K562 (cell line): ENCODE measurements around the gene BLTP3A. TPM values are rescaled to one million over a fixed set of nuclear protein-coding genes. Genes with fewer than 3 reads are reported as not detected.

Experiments
- ATAC-seq: fragments of 200-7000 bp; cut with Tn5 transposase; 3 replicates; pipeline ENCODE4 v1.9.1; 2020; ENCODE audit warnings: moderate library complexity
- BruUV-seq: library from RNA; stranded (reverse); fragments of 400-500 nt; replicated peaks from 2 replicates; lab custom pipeline; 2021; lab: Mats Ljungman, UMichigan
- CTCF ChIA-PET: fragments of 300-600 bp; formaldehyde crosslinking; extraction: SDS; loops from one replicate; lab custom pipeline; 2021; ENCODE audit warnings: low intra/inter-chr PET ratio; lab: Yijun Ruan, JAX
- POLR2A ChIA-PET: fragments of 300-600, 350-650 bp; sonication (Branson Sonifier 250); formaldehyde crosslinking; extraction: SDS; loops from one replicate; lab custom pipeline; 2021; ENCODE audit warnings: antibody characterized with exemption, inconsistent platforms; lab: Yijun Ruan, JAX
- DNase-seq, 4 experiments: peaks; one replicate each; pipeline versions ENCODE4 v3.0.0 to v3.0.0-alpha.2; 2011 to 2018; ENCODE audit warnings: low spot score in 3 of 4, mixed read lengths in 3 of 4; ENCODE audit errors: extremely low read depth in 1 of 4
- FAIRE-seq: peaks from 2 replicates; lab custom pipeline; 2011; peaks lifted over from hg19 to GRCh38; lab: Jason Lieb, UNC
- H2AFZ ChIP-seq: 2 replicates; pipeline ENCODE4 v1.6.0; 2011; ENCODE audit warnings: low read depth, low read length, control low read depth, inconsistent platforms
- H3K27ac ChIP-seq: fragments of 200-600 bp; 3 replicates; pipeline ENCODE4 v1.8.0; 2011; ENCODE audit warnings: low read depth, mild to moderate bottlenecking, control low read depth, inconsistent platforms, low read length, moderate library complexity, mixed read lengths; ENCODE audit errors: extremely low read depth
- H3K27me3 ChIP-seq, 2 experiments: fragments of 300-600 bp in 1 of 2; 2 replicates in 1 of 2; 3 replicates in 1 of 2; pipeline versions ENCODE4 v1.6.0 to v1.8.0; 2011; ENCODE audit warnings: inconsistent platforms in 2 of 2, low read length in 2 of 2, mild to moderate bottlenecking in 1 of 2, mixed read lengths in 1 of 2, moderate library complexity in 1 of 2; ENCODE audit not compliant: control insufficient read depth in 2 of 2, insufficient read depth in 2 of 2
- H3K36me3 ChIP-seq: fragments of 300-600 bp; 3 replicates; pipeline ENCODE4 v1.8.0; 2011; ENCODE audit warnings: mild to moderate bottlenecking, low read length, inconsistent platforms; ENCODE audit not compliant: control insufficient read depth, insufficient read depth
- H3K4me1 ChIP-seq, 2 experiments: fragments of 200-600 bp in 1 of 2; replicated peaks in 1 of 2; 2 replicates in 1 of 2; 3 replicates in 1 of 2; pipeline versions ENCODE4 v1.5.1 to v1.8.0; 2011; ENCODE audit warnings: inconsistent platforms in 2 of 2, low read length in 2 of 2, mild to moderate bottlenecking in 1 of 2, mixed read lengths in 1 of 2, moderate library complexity in 1 of 2; ENCODE audit not compliant: control insufficient read depth in 2 of 2, insufficient read depth in 2 of 2
- H3K4me2 ChIP-seq: 2 replicates; pipeline ENCODE4 v1.6.1; 2011; ENCODE audit warnings: low read length, control low read depth, inconsistent platforms, mixed read lengths; ENCODE audit not compliant: insufficient read depth
- H3K4me3 ChIP-seq: fragments of 200-600 bp; sonication (generic), shearing (Covaris generic); 2 replicates; pipeline ENCODE4 v1.5.1; 2016; ENCODE audit warnings: control low read depth, inconsistent platforms
- H3K79me2 ChIP-seq: fragments of 200-600 bp; 3 replicates; pipeline ENCODE4 v1.8.0; 2011; ENCODE audit warnings: low read length, inconsistent platforms; ENCODE audit not compliant: control insufficient read depth, insufficient read depth
- H3K9ac ChIP-seq, 2 experiments: 2 replicates each; pipeline versions ENCODE4 v1.6.0 to v1.6.1; 2011; ENCODE audit warnings: low read depth in 2 of 2, low read length in 2 of 2, control low read depth in 1 of 2, inconsistent platforms in 1 of 2, mild to moderate bottlenecking in 1 of 2, mixed read lengths in 1 of 2; ENCODE audit not compliant: insufficient read depth in 1 of 2
- H3K9me1 ChIP-seq: one replicate; pipeline ENCODE4 v1.6.0; 2011; ENCODE audit warnings: inconsistent platforms, mild to moderate bottlenecking, low read length, moderate library complexity; ENCODE audit not compliant: control insufficient read depth, insufficient read depth
- H3K9me3 ChIP-seq: replicated peaks from 2 replicates; pipeline ENCODE4 v1.5.1; 2011; ENCODE audit warnings: low read depth, low read length, inconsistent platforms; ENCODE audit not compliant: control insufficient read depth, insufficient read depth
- H4K20me1 ChIP-seq: replicated peaks from 2 replicates; pipeline ENCODE4 v1.6.1; 2011; ENCODE audit warnings: low read length, inconsistent platforms, mixed read lengths; ENCODE audit not compliant: control insufficient read depth, insufficient read depth
- CBX2 ChIP-seq: fragments of 200-600 bp; sonication (generic); IDR thresholded peaks from one replicate; pipeline ENCODE4 v1.6.1; 2012; ENCODE audit warnings: mild to moderate bottlenecking, low read length, inconsistent platforms; ENCODE audit not compliant: insufficient read depth, poor library complexity, severe bottlenecking
- EHMT2 ChIP-seq: fragments of 450-650 bp; IDR thresholded peaks from 2 replicates; pipeline ENCODE4 v1.6.1; 2018; ENCODE audit warnings: antibody characterized with exemption
- FOXA3 ChIP-seq, 2 experiments: fragments of 450-650 bp in 1 of 2; sonication (generic) in 1 of 2; formaldehyde crosslinking; IDR thresholded peaks in 1 of 2; conservative IDR thresholded peaks in 1 of 2; 2 replicates each; pipeline versions ENCODE4 v1.4.0 to v1.8.0; 2020 to 2022; ENCODE audit warnings: mild to moderate bottlenecking in 2 of 2, missing genetic modification reagents in 1 of 2
- HNRNPLL ChIP-seq: fragments of 200-400 bp; formaldehyde crosslinking; IDR thresholded peaks from 2 replicates; pipeline ENCODE4 v1.6.1; 2017; ENCODE audit warnings: low read length, low read depth, mild to moderate bottlenecking; ENCODE audit not compliant: poor library complexity, severe bottlenecking
- KAT8 ChIP-seq: fragments of 450-650 bp; IDR thresholded peaks from 2 replicates; pipeline ENCODE4 v1.6.1; 2016; ENCODE audit warnings: low read depth, mild to moderate bottlenecking
- LARP7 ChIP-seq: fragments of 450-650 bp; IDR thresholded peaks from 2 replicates; pipeline ENCODE4 v1.6.1; 2016
- MCM3 ChIP-seq: fragments of 450-650 bp; IDR thresholded peaks from 2 replicates; pipeline ENCODE4 v1.6.1; 2016
- POLR2AphosphoS2 ChIP-seq: IDR thresholded peaks from 2 replicates; pipeline ENCODE4 v1.6.1; 2012; ENCODE audit warnings: low read length, improper control_type of control experiment
- PURB ChIP-seq: sonication (generic); formaldehyde crosslinking; IDR thresholded peaks from 2 replicates; pipeline ENCODE4 v1.9.0; 2021; ENCODE audit warnings: low read depth, mild to moderate bottlenecking, missing genetic modification reagents
- RBBP5 ChIP-seq: fragments of 200-600 bp; sonication (generic); IDR thresholded peaks from 2 replicates; pipeline ENCODE4 v1.6.1; 2012; ENCODE audit warnings: borderline replicate concordance, mild to moderate bottlenecking, low read length, control low read depth, inconsistent platforms; ENCODE audit not compliant: insufficient read depth, poor library complexity, severe bottlenecking
- SETDB1 ChIP-seq: IDR thresholded peaks from one replicate; pipeline ENCODE4 v1.6.1; 2012; ENCODE audit warnings: low read length, control low read depth, inconsistent platforms
- SIRT6 ChIP-seq: IDR thresholded peaks from one replicate; pipeline ENCODE4 v1.6.1; 2012; ENCODE audit warnings: low read depth, mild to moderate bottlenecking, control low read depth, inconsistent platforms, low read length, moderate library complexity
- TCF3 ChIP-seq: sonication (generic); formaldehyde crosslinking; IDR thresholded peaks from 2 replicates; pipeline ENCODE4 v1.4.0; 2020; ENCODE audit warnings: mild to moderate bottlenecking, missing genetic modification reagents
- ZNF23 ChIP-seq: fragments of 250-450 bp; sonication (Bioruptor Pico); IDR thresholded peaks from 2 replicates; pipeline ENCODE4 v1.4.0; 2020; ENCODE audit warnings: mild to moderate bottlenecking
- ZNF263 ChIP-seq: sonication (generic); formaldehyde crosslinking; IDR thresholded peaks from 2 replicates; pipeline ENCODE4 v1.8.0; 2022; ENCODE audit warnings: mild to moderate bottlenecking, missing genetic modification reagents, borderline replicate concordance
- ZNF780A ChIP-seq: fragments of 250-450 bp; sonication (Bioruptor Pico); IDR thresholded peaks from 2 replicates; pipeline ENCODE4 v1.5.0; 2021; ENCODE audit warnings: mild to moderate bottlenecking
- WGBS: fragments of 100-300 bp; shearing (Covaris generic); methylation state at CpG from one replicate; pipeline ENCODE4 v1.1.6; 2016; ENCODE audit warnings: low coverage, mixed read lengths; ENCODE audit not compliant: insufficient coverage; ENCODE audit errors: missing lambda C conversion rate; 5-methylcytosine and 5-hydroxymethylcytosine counted together
- in situ Hi-C: fragments of 300-500 bp; cut with MboI; formaldehyde crosslinking; loops from 4 replicates; pipeline ENCODE4 v1.15.0; 2018; ENCODE audit warnings: inconsistent platforms, mixed read lengths
- intact Hi-C: fragments of 100-400 bp; cut with micrococcal nuclease; formaldehyde crosslinking; loops from 2 replicates; pipeline ENCODE4 v1.14.2; 2022
- polyA plus RNA-seq, 8 experiments: library from polyadenylated mRNA; depleted of rRNA in 4 of 8; stranded (reverse) in 5 of 8; unstranded in 3 of 8; fragments of >200 nt; fragmentation: Nextera tagmentation in 2 of 8; fragmentation: Illumina TruSeq in 1 of 8; extraction: Ambion mirVana in 2 of 8; extraction: Trizol in 1 of 8; gene quantifications; 2 replicates each; pipeline versions ENCODE4 v1.2.1 to v1.2.3, GENCODE V29; 2011 to 2014; ENCODE audit warnings: inconsistent platforms in 1 of 8, missing spikeins in 1 of 8
- total RNA-seq, 7 experiments: library from RNA; depleted of rRNA in 6 of 7; stranded (reverse); fragments of >200 nt in 6 of 7; fragmentation: Illumina TruSeq in 2 of 7; extraction: Trizol in 2 of 7; gene quantifications; 2 replicates each; pipeline versions ENCODE4 v1.2.1 to v1.2.3, GENCODE V29; 2011 to 2021; ENCODE audit warnings: low replicate concordance in 1 of 7
- TF ChIP-seq, protein P1 (sequence below): fragments of 450-650 bp; formaldehyde crosslinking; conservative IDR thresholded peaks from 2 replicates; pipeline ENCODE4 v1.4.0; 2022; ENCODE audit warnings: mild to moderate bottlenecking, missing genetic modification characterization
- TF ChIP-seq, protein P2 (sequence below): fragments of 250-450 bp; sonication (Bioruptor Pico); IDR thresholded peaks from 2 replicates; pipeline ENCODE4 v1.9.0; 2021; ENCODE audit warnings: mild to moderate bottlenecking

BLTP3A gene
- total and polyA plus RNA-seq, 9 of the 15 experiments (the other 6 are each of a cell fraction or from before 2014, with no cell fraction given), result 7.5 to 34.6 (median 15.5) TPM

DNA sequence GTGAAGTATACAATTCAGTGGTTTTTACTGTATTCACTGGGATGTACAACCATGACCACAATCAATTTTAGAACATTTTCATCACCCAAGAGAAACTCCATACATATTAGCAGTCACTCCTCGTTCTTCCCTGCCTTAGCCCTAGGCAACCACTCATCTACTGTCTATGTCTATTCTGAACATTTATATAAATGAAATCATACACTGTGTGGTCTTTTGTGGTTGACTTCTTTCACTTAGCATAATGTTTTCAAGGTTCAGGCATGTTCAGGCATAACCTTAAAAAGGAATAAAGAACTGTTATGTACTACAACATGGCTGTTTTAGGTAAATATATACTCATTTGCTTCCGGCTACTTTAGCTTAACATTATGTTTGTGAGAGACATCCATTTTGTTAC lies 37.3 kb downstream of the BLTP3A start:
- POLR2A ChIA-PET, result interaction anchor here (0.8 to 2.0 kb wide), 5 partner anchors 9 to 189 kb away, joined by 3 to 8 read pairs (median 3); no protein-coding TSS in a partner anchor
- no TSS peak for BruUV-seq

More for the DNA sequence above, 37.3 kb downstream of the BLTP3A start:
- intact Hi-C loops (no loop called here), in situ Hi-C loops (no loop called here)
- CTCF ChIA-PET, result no interaction called here
- no peaks in the 10 kb centered on the region for H4K20me1 ChIP-seq
- no peak overlapping the region for H3K9ac ChIP-seq
- no peaks in the 10 kb centered on the region; a peak in 2 of 5 replicates for H3K4me1 ChIP-seq
- FAIRE-seq (no peak), ATAC-seq (no peak), DNase-seq (no peak)
- H3K9me3 ChIP-seq, result no peaks in the 10 kb centered on the region
- no peak overlapping the region for H2AFZ ChIP-seq
- no peaks in the 10 kb centered on the region for H3K27me3 ChIP-seq
- H3K4me2 ChIP-seq, result no peak overlapping the region
- H3K9me1 ChIP-seq, result no peaks in the 10 kb centered on the region
- H3K4me3 ChIP-seq, result no peak overlapping the region
- H3K79me2 ChIP-seq, result no peaks in the 10 kb centered on the region
- H3K27ac ChIP-seq, result no peak overlapping the region
- H3K36me3 ChIP-seq, result peaks cover 52% of the 10 kb centered on the region
- TF ChIP-seq EHMT2 (no peak), FOXA3 (CRISPR knock-in tag; conservative IDR thresholded peaks at IDR 0.05 in 1 of 2, IDR thresholded peaks at IDR 0.05 in 1 of 2) (no peak), ZNF780A (CRISPR knock-in tag) (no peak), LARP7 (no peak), HNRNPLL (no peak), CBX2 (no peak), SETDB1 (no peak), POLR2AphosphoS2 (no peak), PURB (CRISPR knock-in tag) (no peak), RBBP5 (no peak), ZNF23 (CRISPR knock-in tag) (no peak), KAT8 (no peak), TCF3 (CRISPR knock-in tag) (no peak), SIRT6 (no peak), ZNF263 (no peak), MCM3 (no peak)
- TF ChIP-seq, protein P1, sequence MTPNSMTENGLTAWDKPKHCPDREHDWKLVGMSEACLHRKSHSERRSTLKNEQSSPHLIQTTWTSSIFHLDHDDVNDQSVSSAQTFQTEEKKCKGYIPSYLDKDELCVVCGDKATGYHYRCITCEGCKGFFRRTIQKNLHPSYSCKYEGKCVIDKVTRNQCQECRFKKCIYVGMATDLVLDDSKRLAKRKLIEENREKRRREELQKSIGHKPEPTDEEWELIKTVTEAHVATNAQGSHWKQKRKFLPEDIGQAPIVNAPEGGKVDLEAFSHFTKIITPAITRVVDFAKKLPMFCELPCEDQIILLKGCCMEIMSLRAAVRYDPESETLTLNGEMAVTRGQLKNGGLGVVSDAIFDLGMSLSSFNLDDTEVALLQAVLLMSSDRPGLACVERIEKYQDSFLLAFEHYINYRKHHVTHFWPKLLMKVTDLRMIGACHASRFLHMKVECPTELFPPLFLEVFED (CRISPR knock-in tag), result no peak
- TF ChIP-seq, protein P2, sequence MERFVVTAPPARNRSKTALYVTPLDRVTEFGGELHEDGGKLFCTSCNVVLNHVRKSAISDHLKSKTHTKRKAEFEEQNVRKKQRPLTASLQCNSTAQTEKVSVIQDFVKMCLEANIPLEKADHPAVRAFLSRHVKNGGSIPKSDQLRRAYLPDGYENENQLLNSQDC (CRISPR knock-in tag), result no peak
- 92% methylated on average over 2 of the region's 2 CpGs for WGBS
